ENCODE data around the gene LRFN2. TPM values are rescaled to one million over a fixed set of nuclear protein-coding genes. Genes with fewer than 3 reads are reported as not detected.

Gene LRFN2
- total and polyA plus RNA-seq, 2 donors (not counting 1 experiment from before 2014, with no cell fraction given), result not detected

DNA sequence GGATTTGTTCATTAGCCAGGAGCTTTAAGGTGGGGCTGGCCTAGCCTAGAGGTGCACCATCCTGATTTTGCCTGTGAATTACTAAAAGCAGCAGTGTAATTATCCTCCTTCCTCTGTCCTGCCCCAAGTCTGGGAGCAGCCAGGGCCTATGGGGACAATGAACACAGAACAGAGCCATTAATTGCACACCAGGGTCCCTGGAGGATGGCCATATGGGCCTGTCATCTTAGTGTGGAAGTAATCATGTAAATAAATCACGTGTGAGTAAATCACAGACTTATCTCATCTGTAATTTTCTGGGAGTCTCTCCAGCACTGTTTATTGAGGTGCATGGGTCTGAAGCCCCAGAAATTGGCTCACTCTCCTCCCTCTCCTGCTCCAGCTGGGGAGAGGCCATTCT is 176.3 kb downstream of the LRFN2 start:
- Histone ChIP-seq H3K27me3 (replicated peaks in 1 of 4; ENCODE audit: control extremely low read depth in 1 of 4, control insufficient read depth in 3 of 4, insufficient read depth in 4 of 4, low read length in 3 of 4) (no peaks in the 10 kb centered on the region), H3K4me3 (ENCODE audit: control extremely low read depth in 1 of 5, extremely low read depth in 1 of 5, insufficient read depth in 1 of 5, low read depth in 2 of 5, low read length in 4 of 5) (no peak overlapping the region), H3K36me3 (replicated peaks in 1 of 2; ENCODE audit: control extremely low read depth in 1 of 2, control insufficient read depth in 1 of 2, extremely low read depth in 1 of 2, insufficient read depth in 2 of 2, low read length in 1 of 2) (no peaks in the 10 kb centered on the region), H3K4me2 (replicated peaks; ENCODE audit: low read depth, low read length, poor library complexity, severe bottlenecking) (no peak overlapping the region), H3K4me1 (ENCODE audit: control insufficient read depth in 2 of 2, insufficient read depth in 2 of 2, low read length in 2 of 2) (no peaks in the 10 kb centered on the region), H2AFZ (ENCODE audit: insufficient read depth, low read depth, low read length, poor library complexity, severe bottlenecking) (no peak overlapping the region), H3K9me3 (ENCODE audit: control extremely low read depth in 1 of 3, control insufficient read depth in 2 of 3, insufficient read depth in 1 of 3, low read length in 2 of 3) (peaks cover 0 to 4% (median 0%) of the 10 kb centered on the region in 3 donors), H4K20me1 (ENCODE audit: control insufficient read depth, insufficient read depth, low read length, poor library complexity, severe bottlenecking) (no peaks in the 10 kb centered on the region), H3K9ac (ENCODE audit: low read length) (no peak overlapping the region), H3K79me2 (ENCODE audit: control insufficient read depth, insufficient read depth, low read length) (no peaks in the 10 kb centered on the region), H3K27ac (ENCODE audit: low read length in 2 of 2) (no peak overlapping the region)
- Mint-ChIP-seq H3K27ac (no peak overlapping the region), H3K27me3 (no peaks in the 10 kb centered on the region), H3K4me3 (no peak overlapping the region), H3K4me1 (no peaks in the 10 kb centered on the region), H3K9me3 (ENCODE audit: insufficient read depth) (no peaks in the 10 kb centered on the region)
- POLR2A ChIA-PET, result no interaction called here
- TF ChIP-seq CTCF (IDR thresholded peaks at IDR 0.05), result no peak
- TF ChIP-seq EZH2 (IDR thresholded peaks at IDR 0.05; ENCODE audit: borderline replicate concordance, insufficient read depth, low read depth, low read length, poor library complexity, severe bottlenecking), result no peak
- intact Hi-C loops (cut with micrococcal nuclease), result no loop called here
- DNase-seq, result no peak
- no CpG with 5 or more reads among the region's 1 CpG for WGBS (ENCODE audit: insufficient coverage)
- ATAC-seq (ENCODE audit: low read depth), result no peak
- CTCF ChIA-PET, result no interaction called here

DNA sequence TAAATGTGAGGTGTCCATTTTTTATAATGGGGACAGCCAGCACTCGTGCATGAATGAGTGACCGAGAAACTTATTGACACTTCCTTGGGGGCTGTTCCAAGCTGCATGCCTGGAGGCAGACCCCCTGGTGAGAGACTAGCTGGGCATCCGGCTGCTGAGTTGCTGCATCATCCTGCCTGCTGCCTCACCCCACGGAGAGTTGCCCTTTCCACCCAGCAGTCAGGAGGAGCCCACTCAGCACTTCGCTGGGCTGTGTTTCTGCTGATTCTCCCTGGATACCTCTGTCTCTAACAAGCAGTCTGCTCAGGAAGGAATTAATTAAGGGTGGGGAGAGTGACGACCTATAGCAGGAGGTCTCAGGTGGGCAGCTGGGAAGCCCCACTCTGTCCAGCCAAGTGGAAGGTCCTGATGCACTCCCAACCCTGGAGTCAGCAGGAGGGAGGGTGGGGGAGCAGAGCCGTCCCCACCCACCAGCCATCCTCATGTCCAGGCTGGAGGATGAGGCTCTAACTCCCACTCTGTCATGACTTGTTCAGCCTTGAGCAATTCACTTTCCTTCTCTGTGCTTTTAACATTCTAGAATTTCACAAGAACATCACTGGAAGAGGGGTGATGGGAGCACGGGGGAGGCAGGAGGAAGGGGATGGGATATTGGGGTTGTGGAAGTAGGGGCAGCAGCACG is 177.3 kb downstream of the LRFN2 start:
- Histone ChIP-seq H3K27ac (ENCODE audit: low read length in 2 of 2) (no peak overlapping the region), H3K79me2 (ENCODE audit: control insufficient read depth, insufficient read depth, low read length) (no peaks in the 10 kb centered on the region), H3K9ac (ENCODE audit: low read length) (no peak overlapping the region), H3K36me3 (replicated peaks in 1 of 2; ENCODE audit: control extremely low read depth in 1 of 2, control insufficient read depth in 1 of 2, extremely low read depth in 1 of 2, insufficient read depth in 2 of 2, low read length in 1 of 2) (no peaks in the 10 kb centered on the region), H4K20me1 (ENCODE audit: control insufficient read depth, insufficient read depth, low read length, poor library complexity, severe bottlenecking) (no peaks in the 10 kb centered on the region), H2AFZ (ENCODE audit: insufficient read depth, low read depth, low read length, poor library complexity, severe bottlenecking) (no peak overlapping the region), H3K27me3 (replicated peaks in 1 of 4; ENCODE audit: control extremely low read depth in 1 of 4, control insufficient read depth in 3 of 4, insufficient read depth in 4 of 4, low read length in 3 of 4) (no peaks in the 10 kb centered on the region), H3K4me2 (replicated peaks; ENCODE audit: low read depth, low read length, poor library complexity, severe bottlenecking) (no peak overlapping the region), H3K9me3 (ENCODE audit: control extremely low read depth in 1 of 3, control insufficient read depth in 2 of 3, insufficient read depth in 1 of 3, low read length in 2 of 3) (peaks cover 0 to 4% (median 0%) of the 10 kb centered on the region in 3 donors), H3K4me1 (ENCODE audit: control insufficient read depth in 2 of 2, insufficient read depth in 2 of 2, low read length in 2 of 2) (no peaks in the 10 kb centered on the region), H3K4me3 (ENCODE audit: control extremely low read depth in 1 of 5, extremely low read depth in 1 of 5, insufficient read depth in 1 of 5, low read depth in 2 of 5, low read length in 4 of 5) (no peak overlapping the region)
- H3K4me3 Mint-ChIP-seq, result no peak overlapping the region
- WGBS (ENCODE audit: insufficient coverage), result 79% methylated on average over 5 of the region's 9 CpGs
- H3K9me3 Mint-ChIP-seq (ENCODE audit: insufficient read depth), result no peaks in the 10 kb centered on the region
- H3K4me1 Mint-ChIP-seq, result no peaks in the 10 kb centered on the region
- ChIA-PET CTCF (no interaction called here), POLR2A (no interaction called here)
- intact Hi-C loops (cut with micrococcal nuclease), result no loop called here
- H3K27me3 Mint-ChIP-seq, result no peaks in the 10 kb centered on the region
- DNase-seq (no peak), ATAC-seq (ENCODE audit: low read depth) (no peak)
- no peak for TF ChIP-seq EZH2 (IDR thresholded peaks at IDR 0.05; ENCODE audit: borderline replicate concordance, insufficient read depth, low read depth, low read length, poor library complexity, severe bottlenecking)
- no peak for TF ChIP-seq CTCF (IDR thresholded peaks at IDR 0.05)
- H3K27ac Mint-ChIP-seq, result no peak overlapping the region
